PC-3 (cell line): ENCODE data around the gene SNAPC3. TPM values are rescaled to one million over a fixed set of nuclear protein-coding genes. Genes with fewer than 3 reads are reported as not detected.

ENCODE experiments used
- ATAC-seq: fragments of 200-7000 bp; cut with Tn5 transposase; 2 replicates; pipeline ENCODE4 v1.9.1; 2020; ENCODE audit warnings: mild to moderate bottlenecking, moderate library complexity
- BruUV-seq: library from RNA; stranded (reverse); fragments of 400-500 nt; replicated peaks from 2 replicates; lab custom pipeline; 2021; lab: Mats Ljungman, UMichigan
- CTCF ChIA-PET: fragments of 300-600 bp; sonication (Branson Sonifier 250); formaldehyde crosslinking; loops from one replicate; lab custom pipeline; 2022; ENCODE audit warnings: antibody characterized with exemption; lab: Charles Lee
- POLR2A ChIA-PET: fragments of 300-600 bp; sonication (Branson Sonifier 250); formaldehyde crosslinking; loops from one replicate; lab custom pipeline; 2022; ENCODE audit warnings: antibody characterized with exemption; ENCODE audit not compliant: unreplicated experiment; lab: Charles Lee
- DNase-seq: peaks from one replicate; pipeline ENCODE4 v3.0.0-alpha.2; 2015
- H2AFZ ChIP-seq: fragments of 300-600 bp; sonication (generic); 2 replicates; pipeline ENCODE4 v1.6.0; 2016; ENCODE audit warnings: antibody characterized with exemption, low read length
- H3F3A ChIP-seq: fragments of 300-600 bp; sonication (generic); one replicate; pipeline ENCODE4 v1.6.0; 2017; ENCODE audit warnings: antibody characterized with exemption, low read length, control low read depth, mild to moderate bottlenecking; ENCODE audit not compliant: unreplicated experiment
- H3K27ac ChIP-seq: fragments of 300-600 bp; sonication (generic); 2 replicates; pipeline ENCODE4 v1.5.1; 2016; ENCODE audit warnings: mild to moderate bottlenecking, low read length
- H3K27me3 ChIP-seq: fragments of 300-600 bp; sonication (generic); 2 replicates; pipeline ENCODE4 v1.6.1; 2016; ENCODE audit warnings: low read length, mixed read lengths
- H3K36me3 ChIP-seq: fragments of 300-600 bp; sonication (generic); 2 replicates; pipeline ENCODE4 v1.6.1; 2016; ENCODE audit warnings: low read depth, mixed run types, low read length, mixed read lengths
- H3K4me1 ChIP-seq: fragments of 300-600 bp; sonication (generic); 2 replicates; pipeline ENCODE4 v1.5.1; 2016; ENCODE audit warnings: low read length; ENCODE audit not compliant: insufficient read depth
- H3K4me2 ChIP-seq: fragments of 300-600 bp; sonication (generic); 2 replicates; pipeline ENCODE4 v1.6.0; 2016; ENCODE audit warnings: low read length
- H3K4me3 ChIP-seq: fragments of 300-600 bp; sonication (generic); 2 replicates; pipeline ENCODE4 v1.5.1; 2016; ENCODE audit warnings: mild to moderate bottlenecking, low read length, mixed read lengths
- H3K79me2 ChIP-seq: fragments of 300-600 bp; sonication (generic); 2 replicates; pipeline ENCODE4 v1.6.1; 2017; ENCODE audit warnings: low read length, mixed read lengths
- H3K9ac ChIP-seq: fragments of 300-600 bp; sonication (generic); 2 replicates; pipeline ENCODE4 v1.6.0; 2016; ENCODE audit warnings: mild to moderate bottlenecking, low read length
- H3K9me2 ChIP-seq: fragments of 300-600 bp; sonication (generic); replicated peaks from 2 replicates; pipeline ENCODE4 v1.6.1; 2016; ENCODE audit warnings: mixed run types, low read length, mixed read lengths
- H3K9me3 ChIP-seq: fragments of 300-600 bp; sonication (generic); 2 replicates; pipeline ENCODE4 v1.6.1; 2016; ENCODE audit warnings: low read length, mixed read lengths
- H4K20me1 ChIP-seq: fragments of 300-600 bp; sonication (generic); 2 replicates; pipeline ENCODE4 v1.6.1; 2016; ENCODE audit warnings: low read length, mixed read lengths
- CTCF ChIP-seq: fragments of 300-600 bp; sonication (generic); conservative IDR thresholded peaks from 2 replicates; pipeline ENCODE4 v1.5.1; 2017; ENCODE audit warnings: antibody characterized with exemption, low read depth, mild to moderate bottlenecking, low read length
- EZH2 ChIP-seq: fragments of 300-600 bp; sonication (generic); IDR thresholded peaks from one replicate; pipeline ENCODE4 v1.6.1; 2017; ENCODE audit warnings: antibody characterized with exemption, mild to moderate bottlenecking, low read length; ENCODE audit not compliant: unreplicated experiment
- EZH2phosphoT487 ChIP-seq: fragments of 300-600 bp; sonication (generic); IDR thresholded peaks from 2 replicates; pipeline ENCODE4 v1.6.1; 2018; ENCODE audit warnings: mild to moderate bottlenecking, antibody characterized with exemption, low read length, borderline replicate concordance
- intact Hi-C: fragments of 100-400 bp; cut with micrococcal nuclease; formaldehyde crosslinking; loops from 2 replicates; pipeline ENCODE4 v1.9.0; 2023
- total RNA-seq: library from RNA; depleted of rRNA; stranded (reverse); fragments of >200 nt; gene quantifications from 2 replicates; pipeline ENCODE4 v1.2.3, GENCODE V29; 2014; rRNA removed

Gene SNAPC3
- total RNA-seq, 1 experiment from 2014 or later = 25.4 TPM

- peaks cover 47% of the 10 kb centered on the region for H3K79me2 ChIP-seq
- H2AFZ ChIP-seq = peak overlapping the region; percentile 98
Observed at GRCh38 chr9:15509931-15510788, 87.5 kb downstream of the SNAPC3 start.

GRCh38 chr9:15510789-15511575 is 88.3 kb downstream of the SNAPC3 start, which contains the start of gene PSIP1:
TSS of gene PSIP1 (minus strand) at chr9:15510970. CDS start at chr9:15510188, 782 bp downstream.
- Histone ChIP-seq H3K9me3 (no peaks in the 10 kb centered on the region), H3F3A (no peaks in the 10 kb centered on the region), H3K9me2 (no peaks in the 10 kb centered on the region), H3K27ac (peak within 1 kb of the TSS; percentile 81), H4K20me1 (peaks cover 16% of the 10 kb centered on the region), H3K36me3 (peaks cover 4% of the 10 kb centered on the region), H3K4me3 (peak within 1 kb of the TSS; percentile 83), H3K4me1 (peaks cover 28% of the 10 kb centered on the region), H3K4me2 (peak within 1 kb of the TSS; percentile 98), H2AFZ (peak within 1 kb of the TSS; percentile 98), H3K9ac (peak within 1 kb of the TSS; percentile 94), H3K79me2 (peaks cover 43% of the 10 kb centered on the region), H3K27me3 (no peaks in the 10 kb centered on the region)
- ATAC-seq (peak; percentile 79), DNase-seq (peak; percentile 65)
- TF ChIP-seq EZH2 = no peak
- intact Hi-C loops = loop anchor here (2.0 to 5.0 kb wide), 2 partner anchors 32 to 96 kb away; no protein-coding TSS in a partner anchor
- POLR2A ChIA-PET = interaction anchor here (0.6 to 0.7 kb wide), 3 partner anchors 26 to 143 kb away, joined by 3 to 4 read pairs (median 4); no protein-coding TSS in a partner anchor
- no TSS peak for BruUV-seq
- CTCF ChIA-PET = interaction anchor here (0.8 kb wide), 1 partner anchor 42 kb away, joined by 3 read pairs; no protein-coding TSS in a partner anchor

More at GRCh38 chr9:15509931-15510788, 87.5 kb downstream of the SNAPC3 start:
- Histone ChIP-seq H3K27me3 (no peaks in the 10 kb centered on the region), H3K9me2 (no peaks in the 10 kb centered on the region), H3K27ac (peak overlapping the region; percentile 81), H3K36me3 (peaks cover 8% of the 10 kb centered on the region), H3K9ac (peak overlapping the region; percentile 94), H3K4me2 (peak overlapping the region; percentile 98), H3F3A (no peaks in the 10 kb centered on the region), H4K20me1 (peaks cover 16% of the 10 kb centered on the region), H3K9me3 (no peaks in the 10 kb centered on the region), H3K4me1 (peaks cover 28% of the 10 kb centered on the region), H3K4me3 (peak overlapping the region; percentile 83)
- POLR2A ChIA-PET = interaction anchor here (0.7 kb wide), 1 partner anchor 27 kb away, joined by 4 read pairs; no protein-coding TSS in a partner anchor
- CTCF ChIA-PET = no interaction called here
- intact Hi-C loops = loop anchor here (2.0 to 5.0 kb wide), 2 partner anchors 33 to 97 kb away; no protein-coding TSS in a partner anchor
- DNase-seq (no peak), ATAC-seq (peak; percentile 58)
- BruUV-seq = no TSS peak
- TF ChIP-seq EZH2 (no peak), CTCF (no peak), EZH2phosphoT487 (no peak)

Other genes starting within 250 kb of the SNAPC3 start
- 1.5 and 2.0 TPM in 2 replicates for gene TTC39B, start 115.7 kb upstream of the SNAPC3 start, total RNA-seq
- 33.2 and 42.9 TPM in 2 replicates for gene PSIP1, start 88.1 kb downstream of the SNAPC3 start, total RNA-seq
- 1.7 and 2.7 TPM in 2 replicates for gene CCDC171, start 130.2 kb downstream of the SNAPC3 start, total RNA-seq